K562 (cell line): ENCODE measurements around the gene REEP6. TPM values are rescaled to one million over a fixed set of nuclear protein-coding genes. Genes with fewer than 3 reads are reported as not detected.

Source experiments
- ASH1L ChIP-seq: fragments of 450-650 bp; IDR thresholded peaks from 2 replicates; pipeline ENCODE4 v1.6.1; 2018; ENCODE audit warnings: borderline replicate concordance, mild to moderate bottlenecking, low read depth; ENCODE audit not compliant: partially characterized antibody
- CHD7 ChIP-seq: fragments of 200-600 bp; sonication (generic); IDR thresholded peaks from one replicate; pipeline ENCODE4 v1.6.1; 2012; ENCODE audit warnings: mild to moderate bottlenecking, low read depth, low read length, inconsistent platforms
- ELF2 ChIP-seq: fragments of 250-450 bp; sonication (Bioruptor Pico); IDR thresholded peaks from 2 replicates; pipeline ENCODE4 v1.5.0; 2021; ENCODE audit warnings: mild to moderate bottlenecking
- HMBOX1 ChIP-seq: sonication (generic); IDR thresholded peaks from 2 replicates; pipeline ENCODE4 v1.6.1; 2016
- HNRNPK ChIP-seq: fragments of 200-400 bp; formaldehyde crosslinking; IDR thresholded peaks from one replicate; pipeline ENCODE4 v1.6.1; 2018; ENCODE audit warnings: mild to moderate bottlenecking, low read depth, low read length; ENCODE audit not compliant: poor library complexity, severe bottlenecking
- HNRNPLL ChIP-seq: fragments of 200-400 bp; formaldehyde crosslinking; IDR thresholded peaks from 2 replicates; pipeline ENCODE4 v1.6.1; 2017; ENCODE audit warnings: low read length, low read depth, mild to moderate bottlenecking; ENCODE audit not compliant: poor library complexity, severe bottlenecking
- MEF2A ChIP-seq: IDR thresholded peaks from 2 replicates; pipeline ENCODE4 v1.6.1; 2011; ENCODE audit warnings: low read depth, mild to moderate bottlenecking, low read length, moderate library complexity; ENCODE audit not compliant: control insufficient read depth
- PRMT5 ChIP-seq: sonication (generic); formaldehyde crosslinking; IDR thresholded peaks from 2 replicates; pipeline ENCODE4 v1.5.0; 2020; ENCODE audit warnings: missing genetic modification reagents
- RBM25 ChIP-seq: fragments of 200-400 bp; formaldehyde crosslinking; IDR thresholded peaks from 2 replicates; pipeline ENCODE4 v1.6.1; 2018; ENCODE audit warnings: low read length, low read depth, moderate library complexity; ENCODE audit not compliant: severe bottlenecking
- RUNX1 ChIP-seq: sonication (generic); IDR thresholded peaks from 2 replicates; pipeline ENCODE4 v1.6.1; 2016; ENCODE audit warnings: antibody characterized with exemption, low read depth
- ZBTB8A ChIP-seq: fragments of 450-650 bp; IDR thresholded peaks from 2 replicates; pipeline ENCODE4 v1.6.1; 2018; ENCODE audit warnings: mild to moderate bottlenecking, moderate library complexity; ENCODE audit not compliant: partially characterized antibody
- ZKSCAN3 ChIP-seq: fragments of 250-450 bp; sonication (Bioruptor Pico); IDR thresholded peaks from 2 replicates; pipeline ENCODE4 v1.4.0; 2020
- ZNF134 ChIP-seq: fragments of 250-450 bp; sonication (Bioruptor Pico); conservative IDR thresholded peaks from 2 replicates; pipeline ENCODE4 v1.4.0; 2020
- ZNF280A ChIP-seq: fragments of 450-650 bp; IDR thresholded peaks from 2 replicates; pipeline ENCODE4 v1.6.1; 2018; ENCODE audit warnings: mild to moderate bottlenecking, low read depth; ENCODE audit not compliant: partially characterized antibody
- polyA plus RNA-seq, 8 experiments: library from polyadenylated mRNA; depleted of rRNA in 4 of 8; stranded (reverse) in 5 of 8; unstranded in 3 of 8; fragments of >200 nt; fragmentation: Nextera tagmentation in 2 of 8; fragmentation: Illumina TruSeq in 1 of 8; extraction: Ambion mirVana in 2 of 8; extraction: Trizol in 1 of 8; gene quantifications; 2 replicates each; pipeline versions ENCODE4 v1.2.1 to v1.2.3, GENCODE V29; 2011 to 2014; ENCODE audit warnings: inconsistent platforms in 1 of 8, missing spikeins in 1 of 8
- total RNA-seq, 7 experiments: library from RNA; depleted of rRNA in 6 of 7; stranded (reverse); fragments of >200 nt in 6 of 7; fragmentation: Illumina TruSeq in 2 of 7; extraction: Trizol in 2 of 7; gene quantifications; 2 replicates each; pipeline versions ENCODE4 v1.2.1 to v1.2.3, GENCODE V29; 2011 to 2021; ENCODE audit warnings: low replicate concordance in 1 of 7

REEP6 gene
- total and polyA plus RNA-seq, 9 of the 15 experiments (the other 6 are each of a cell fraction or from before 2014, with no cell fraction given), result 1.2 to 64.2 (median 12.7) TPM

- no peak for TF ChIP-seq CHD7
- no peak for TF ChIP-seq PRMT5 (CRISPR knock-in tag)
- peak; percentile 78 for TF ChIP-seq ASH1L
- TF ChIP-seq ZNF134 (CRISPR knock-in tag), result no peak
- TF ChIP-seq ZBTB8A, result no peak
- no peak for TF ChIP-seq ZNF280A
- TF ChIP-seq ZKSCAN3 (CRISPR knock-in tag), result no peak
- no peak for TF ChIP-seq HNRNPK
- peak; percentile 90 for TF ChIP-seq RBM25
- TF ChIP-seq RUNX1, result no peak
- no peak for TF ChIP-seq ELF2
- peak; percentile 85 for TF ChIP-seq HNRNPLL
- no peak for TF ChIP-seq MEF2A
- no peak for TF ChIP-seq HMBOX1
Measured at GRCh38 chr19:1490311-1491113, 469 bp upstream of the REEP6 start, which contains the start of gene PCSK4 (continued).
